Psoas muscle (tissue), 8 donors: ENCODE data around the gene PPP2R3B. TPM values are rescaled to one million over a fixed set of nuclear protein-coding genes. Genes with fewer than 3 reads are reported as not detected.

Experiments used
- ATAC-seq, 4 donors: fragments of 200-7000 bp; cut with Tn5 transposase; one replicate each; pipeline ENCODE4 v1.9.1; 2020; ENCODE audit warnings: moderate library complexity in 3 of 4, mild to moderate bottlenecking in 2 of 4
- DNase-seq, 2 donors: peaks; one replicate each; pipeline ENCODE4 v3.0.0-alpha.2; 2020
- H3K27ac ChIP-seq: fragments of 200-600 bp; one replicate; pipeline ENCODE4 v1.8.0; 2022
- H3K27me3 ChIP-seq, 3 donors: fragments of 200-600 bp in 1 of 3; one replicate each; pipeline versions ENCODE4 v1.6.1 to v1.8.0; 2013 to 2022; ENCODE audit warnings: low read length in 2 of 3, mild to moderate bottlenecking in 2 of 3, moderate library complexity in 1 of 3; ENCODE audit not compliant: insufficient read depth in 3 of 3
- H3K36me3 ChIP-seq, 2 donors: fragments of 200-600 bp in 1 of 2; one replicate each; pipeline versions ENCODE4 v1.6.1 to v1.8.0; 2013 to 2022; ENCODE audit warnings: low read depth in 1 of 2, mild to moderate bottlenecking in 1 of 2, moderate library complexity in 1 of 2; ENCODE audit not compliant: insufficient read depth in 1 of 2
- H3K4me1 ChIP-seq: fragments of 200-600 bp; one replicate; pipeline ENCODE4 v1.8.0; 2022
- H3K4me3 ChIP-seq: fragments of 200-600 bp; one replicate; pipeline ENCODE4 v1.8.0; 2022; ENCODE audit warnings: mild to moderate bottlenecking
- H3K9me3 ChIP-seq: fragments of 200-600 bp; one replicate; pipeline ENCODE4 v1.8.0; 2022
- WGBS, 3 donors: extraction: QIAGEN DNeasy Blood & Tissue Kit; methylation state at CpG; one replicate each; pipeline versions ENCODE4 v1.1.6 to v1.1.7; 2013; 5-methylcytosine and 5-hydroxymethylcytosine counted together
- intact Hi-C, 2 donors: fragments of 100-400 bp; cut with DNase I; formaldehyde crosslinking; loops; one replicate each; pipeline versions ENCODE4 v1.11.0 to v1.14.2; 2022
- polyA plus RNA-seq, 3 donors: library from polyadenylated mRNA; stranded (reverse); fragments of 200-250 nt; gene quantifications; one replicate each; pipeline ENCODE4 v1.2.3, GENCODE V29; 2013
- total RNA-seq, 4 donors: library from RNA; stranded (reverse); fragmentation: NEBNext Ultra II Directional in 2 of 4; extraction: Animal tissue kit (Norgen Biotek cat#: 25700) in 2 of 4; gene quantifications; one replicate each; pipeline versions ENCODE4 v1.2.1 to v1.2.4, GENCODE V29; 2021 to 2023
- TF ChIP-seq, protein P1 (sequence below): fragments of 200-600 bp; IDR thresholded peaks from one replicate; pipeline ENCODE4 v1.8.0; 2022; ENCODE audit warnings: antibody characterized with exemption
- donor health status: healthy with polysubstance abuse.
- donor health status: DM: no; HTN: no; CAD: no; lungs with moderate emphysema.
- donor health status: Bipolar disorder and iron deficiency.
- donor health status: healthy.
- donor health status: DM: yes; HTN: yes; CAD: no.
- donor health status: DM: no; HTN: no; CAD: no.
- donor health status: DM: no; HTN: no; CAD: no.
- donor health status: DM: yes; HTN: yes; CAD: no.

PPP2R3B gene
- total and polyA plus RNA-seq, 7 donors = 32.3 to 156 (median 77.2) TPM

DNA sequence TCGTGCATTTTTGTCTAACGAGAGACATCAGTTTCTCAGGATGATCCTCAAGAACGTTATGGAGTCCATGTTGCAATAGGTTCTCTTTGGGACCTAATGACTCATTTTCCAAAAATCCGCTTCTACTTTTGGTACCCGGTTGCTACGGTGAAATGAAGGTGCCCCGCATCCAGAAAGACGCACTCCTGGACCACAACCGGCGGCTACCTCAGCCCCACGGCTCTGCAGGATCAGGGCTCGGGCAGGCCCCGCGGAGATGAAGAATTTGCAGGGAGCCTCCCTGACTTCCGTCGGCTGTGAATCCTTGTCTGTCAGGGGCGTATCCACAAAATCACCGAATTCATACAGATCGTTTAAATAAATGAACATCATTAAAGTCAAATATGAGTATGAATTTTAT is 83.7 kb downstream of the PPP2R3B start:
- no peaks in the 10 kb centered on the region for H3K4me1 ChIP-seq
- H3K9me3 ChIP-seq = no peaks in the 10 kb centered on the region
- H3K36me3 ChIP-seq = peaks cover 10 to 63% of the 10 kb centered on the region in 2 donors
- no peak overlapping the region for H3K4me3 ChIP-seq
- ATAC-seq (peak in 1 of 4 donors; percentile 13), DNase-seq (no peak)
- TF ChIP-seq, protein P1, sequence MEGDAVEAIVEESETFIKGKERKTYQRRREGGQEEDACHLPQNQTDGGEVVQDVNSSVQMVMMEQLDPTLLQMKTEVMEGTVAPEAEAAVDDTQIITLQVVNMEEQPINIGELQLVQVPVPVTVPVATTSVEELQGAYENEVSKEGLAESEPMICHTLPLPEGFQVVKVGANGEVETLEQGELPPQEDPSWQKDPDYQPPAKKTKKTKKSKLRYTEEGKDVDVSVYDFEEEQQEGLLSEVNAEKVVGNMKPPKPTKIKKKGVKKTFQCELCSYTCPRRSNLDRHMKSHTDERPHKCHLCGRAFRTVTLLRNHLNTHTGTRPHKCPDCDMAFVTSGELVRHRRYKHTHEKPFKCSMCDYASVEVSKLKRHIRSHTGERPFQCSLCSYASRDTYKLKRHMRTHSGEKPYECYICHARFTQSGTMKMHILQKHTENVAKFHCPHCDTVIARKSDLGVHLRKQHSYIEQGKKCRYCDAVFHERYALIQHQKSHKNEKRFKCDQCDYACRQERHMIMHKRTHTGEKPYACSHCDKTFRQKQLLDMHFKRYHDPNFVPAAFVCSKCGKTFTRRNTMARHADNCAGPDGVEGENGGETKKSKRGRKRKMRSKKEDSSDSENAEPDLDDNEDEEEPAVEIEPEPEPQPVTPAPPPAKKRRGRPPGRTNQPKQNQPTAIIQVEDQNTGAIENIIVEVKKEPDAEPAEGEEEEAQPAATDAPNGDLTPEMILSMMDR = no peak
- H3K27ac ChIP-seq = no peak overlapping the region
- intact Hi-C loops = no loop called here
- H3K27me3 ChIP-seq = no peaks in the 10 kb centered on the region
- WGBS, 3 donors = 91 to 95% (median 94%) methylated on average over 19 of the region's 19 CpGs

DNA sequence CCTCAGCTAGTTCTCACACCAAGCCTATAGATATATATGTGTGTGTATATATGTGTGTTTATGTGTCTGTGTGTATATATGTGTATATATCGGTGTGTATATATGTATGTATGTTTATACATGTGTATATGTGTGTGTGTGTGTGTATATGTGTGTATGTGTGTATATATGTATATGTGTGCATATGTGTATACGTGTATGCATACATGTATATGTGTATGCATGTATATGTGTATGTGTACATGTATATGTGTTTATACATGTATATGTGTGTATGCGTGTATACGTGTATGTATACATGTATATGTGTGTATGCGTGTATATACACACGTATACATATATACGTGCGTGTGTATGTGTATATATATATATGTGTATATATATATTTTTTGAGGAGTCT is 86.4 kb downstream of the PPP2R3B start:
- no peaks in the 10 kb centered on the region for H3K9me3 ChIP-seq
- DNase-seq (no peak), ATAC-seq (no peak)
- H3K27me3 ChIP-seq = no peaks in the 10 kb centered on the region
- TF ChIP-seq, protein P1 = no peak
- peaks cover 10 to 43% of the 10 kb centered on the region in 2 donors for H3K36me3 ChIP-seq
- H3K27ac ChIP-seq = no peak overlapping the region
- WGBS, 3 donors = 91 to 99% (median 93%) methylated on average over 8 of the region's 8 CpGs
- no peak overlapping the region for H3K4me3 ChIP-seq
- no peaks in the 10 kb centered on the region for H3K4me1 ChIP-seq
- intact Hi-C loops = no loop called here

DNA sequence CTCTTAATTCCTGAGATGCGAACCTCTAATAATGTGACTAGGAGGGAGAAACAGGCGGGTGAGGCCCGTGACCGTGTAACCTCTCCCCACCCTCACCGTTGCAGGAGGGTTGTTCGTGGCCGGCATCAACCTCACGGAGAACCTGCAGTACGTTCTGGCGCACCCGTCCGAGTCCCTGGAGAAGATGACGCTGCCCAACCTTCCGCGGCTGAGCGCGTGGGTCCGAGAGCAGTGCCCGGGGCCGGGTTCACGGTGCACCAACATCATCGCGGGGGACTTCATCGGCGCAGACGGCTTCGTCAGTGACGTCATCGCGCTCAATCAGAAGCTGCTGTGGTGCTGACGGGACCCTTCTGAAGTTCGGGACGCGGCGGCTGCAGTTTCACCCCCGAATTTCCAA is 87.7 kb downstream of the PPP2R3B start:
- 96 to 98% (median 98%) methylated on average over 36 of the region's 36 CpGs for WGBS, 3 donors
- H3K36me3 ChIP-seq = peaks cover 3 to 38% of the 10 kb centered on the region in 2 donors
- TF ChIP-seq, protein P1 = no peak

DNA sequence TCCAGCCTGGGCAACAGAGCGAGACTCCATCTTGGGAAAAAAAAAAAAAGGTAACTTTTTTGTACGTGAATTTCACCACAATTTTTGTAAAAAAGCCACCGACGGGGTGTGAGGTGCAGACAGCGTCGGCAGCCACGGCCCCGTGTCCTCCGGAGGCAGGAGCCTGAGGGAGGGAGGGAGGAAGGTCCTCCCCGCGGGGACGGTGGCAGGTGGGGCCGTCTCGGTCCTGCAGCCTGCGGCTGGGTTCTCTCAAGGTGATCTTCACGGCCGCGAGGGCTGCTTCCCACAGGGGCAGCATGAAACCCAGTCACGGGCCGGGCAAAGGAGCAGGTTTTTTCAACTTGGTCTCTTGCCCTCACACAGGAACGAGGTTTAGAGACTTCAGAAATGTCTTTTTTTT is 91.6 kb downstream of the PPP2R3B start:
- ATAC-seq (no peak), DNase-seq (no peak)
- Histone ChIP-seq H3K27me3 (no peaks in the 10 kb centered on the region), H3K27ac (no peak overlapping the region), H3K4me1 (no peaks in the 10 kb centered on the region), H3K36me3 (peaks cover 3 to 52% of the 10 kb centered on the region in 2 donors), H3K9me3 (no peaks in the 10 kb centered on the region), H3K4me3 (no peak overlapping the region)
- intact Hi-C loops = no loop called here
- WGBS, 3 donors = 94 to 97% (median 94%) methylated on average over 17 to 21 of the region's 21 CpGs
- TF ChIP-seq, protein P1 = no peak

More for the DNA sequence above, 87.7 kb downstream of the PPP2R3B start:
- Histone ChIP-seq H3K4me1 (no peaks in the 10 kb centered on the region), H3K27me3 (no peaks in the 10 kb centered on the region), H3K4me3 (no peak overlapping the region), H3K27ac (no peak overlapping the region), H3K9me3 (no peaks in the 10 kb centered on the region)
- ATAC-seq = no peak
- intact Hi-C loops = no loop called here
- no peak for DNase-seq
